ENCODE results near the gene IMMP2L. TPM values are rescaled to one million over a fixed set of nuclear protein-coding genes. Genes with fewer than 3 reads are reported as not detected.

Gene IMMP2L
- polyA plus RNA-seq, 1 donor (not counting 4 experiments of a cell fraction or from before 2014, with no cell fraction given), result 14.1 TPM

- no peak for DNase-seq (ENCODE audit: low read depth, low spot score)
- Histone ChIP-seq H3K4me1 (ENCODE audit: control insufficient read depth, extremely low read depth, insufficient read depth, low read length) (no peaks in the 10 kb centered on the region), H3K27ac (ENCODE audit: control insufficient read depth, insufficient read depth, low read length) (no peak overlapping the region), H3K4me3 (ENCODE audit: control insufficient read depth in 2 of 3, extremely low read depth in 1 of 3, insufficient read depth in 2 of 3, low read depth in 1 of 3, low read length in 3 of 3) (no peak overlapping the region), H3K27me3 (ENCODE audit: control insufficient read depth, extremely low read depth, insufficient read depth, low read length) (no peaks in the 10 kb centered on the region), H3K4me2 (ENCODE audit: control insufficient read depth, extremely low read depth, insufficient read depth, low read depth, low read length) (no peak overlapping the region), H3K79me2 (ENCODE audit: control insufficient read depth, insufficient read depth, low read length) (no peaks in the 10 kb centered on the region), H3K9me1 (ENCODE audit: control insufficient read depth, extremely low read depth, insufficient read depth, low read length) (no peaks in the 10 kb centered on the region), H3K9me3 (ENCODE audit: control insufficient read depth, low read depth, low read length) (no peaks in the 10 kb centered on the region), H3K9ac (ENCODE audit: control insufficient read depth, extremely low read depth, insufficient read depth, low read length) (no peak overlapping the region), H3K36me3 (ENCODE audit: control insufficient read depth in 2 of 2, extremely low read depth in 1 of 2, insufficient read depth in 2 of 2, low read length in 2 of 2) (no peaks in the 10 kb centered on the region), H4K20me1 (ENCODE audit: control insufficient read depth, extremely low read depth, insufficient read depth, low read length) (no peaks in the 10 kb centered on the region), H2AFZ (ENCODE audit: control insufficient read depth, low read length) (no peak overlapping the region)
- TF ChIP-seq CTCF (optimal IDR thresholded peaks at IDR 0.05 in 1 of 3, IDR thresholded peaks at IDR 0.05 in 1 of 3, conservative IDR thresholded peaks at IDR 0.05 in 1 of 3; ENCODE audit: extremely low read depth in 1 of 3, insufficient read depth in 2 of 3, low read length in 3 of 3) (no peak), EZH2 (IDR thresholded peaks at IDR 0.05; ENCODE audit: low read length) (no peak)
- dilution Hi-C loops (cut with MboI; ENCODE audit: extremely low pct_ligation_motif_present, low sequenced_read_pairs), result no loop called here
- no peak for FAIRE-seq
These were observed 811.2 kb downstream of the IMMP2L start for GRCh38 chr7:110750931-110751605.

GRCh38 chr7:110733221-110733620, 829.1 kb downstream of the IMMP2L start:
- H4K20me1 ChIP-seq (ENCODE audit: control insufficient read depth, extremely low read depth, insufficient read depth, low read length), result no peaks in the 10 kb centered on the region
- H3K79me2 ChIP-seq (ENCODE audit: control insufficient read depth, insufficient read depth, low read length), result no peaks in the 10 kb centered on the region
- no peak overlapping the region for H3K27ac ChIP-seq (ENCODE audit: control insufficient read depth, insufficient read depth, low read length)
- no peaks in the 10 kb centered on the region for H3K9me1 ChIP-seq (ENCODE audit: control insufficient read depth, extremely low read depth, insufficient read depth, low read length)
- H3K27me3 ChIP-seq (ENCODE audit: control insufficient read depth, extremely low read depth, insufficient read depth, low read length), result no peaks in the 10 kb centered on the region
- TF ChIP-seq CTCF (optimal IDR thresholded peaks at IDR 0.05 in 1 of 3, IDR thresholded peaks at IDR 0.05 in 1 of 3, conservative IDR thresholded peaks at IDR 0.05 in 1 of 3; ENCODE audit: extremely low read depth in 1 of 3, insufficient read depth in 2 of 3, low read length in 3 of 3), result no peak
- no peak for TF ChIP-seq EZH2 (IDR thresholded peaks at IDR 0.05; ENCODE audit: low read length)
- no peaks in the 10 kb centered on the region for H3K4me1 ChIP-seq (ENCODE audit: control insufficient read depth, extremely low read depth, insufficient read depth, low read length)
- no peaks in the 10 kb centered on the region for H3K9me3 ChIP-seq (ENCODE audit: control insufficient read depth, low read depth, low read length)
- no peaks in the 10 kb centered on the region for H3K36me3 ChIP-seq (ENCODE audit: control insufficient read depth in 2 of 2, extremely low read depth in 1 of 2, insufficient read depth in 2 of 2, low read length in 2 of 2)
- no peak for DNase-seq (ENCODE audit: low read depth, low spot score)
- no peak overlapping the region for H3K4me2 ChIP-seq (ENCODE audit: control insufficient read depth, extremely low read depth, insufficient read depth, low read depth, low read length)
- dilution Hi-C loops (cut with MboI; ENCODE audit: extremely low pct_ligation_motif_present, low sequenced_read_pairs), result no loop called here
- no peak overlapping the region for H3K9ac ChIP-seq (ENCODE audit: control insufficient read depth, extremely low read depth, insufficient read depth, low read length)
- no peak overlapping the region for H3K4me3 ChIP-seq (ENCODE audit: control insufficient read depth in 2 of 3, extremely low read depth in 1 of 3, insufficient read depth in 2 of 3, low read depth in 1 of 3, low read length in 3 of 3)
- no peak for FAIRE-seq
- no peak overlapping the region for H2AFZ ChIP-seq (ENCODE audit: control insufficient read depth, low read length)

Measured in keratinocyte (primary cell).